CD4-positive, alpha-beta T cell treated with Interleukin-4 for 1 hour (primary cell): ENCODE data around the gene RHEBL1.
"Not testable (repeated sequence)": the region's sequence is repeated elsewhere in the genome, so short reads cannot be mapped to it uniquely, and the experiment has no call there.

Experiments
- DNase-seq, 2 donors: peaks; one replicate each; pipeline ENCODE4 v3.0.0-alpha.2; 2020 to 2022

The RHEBL1 gene

DNA sequence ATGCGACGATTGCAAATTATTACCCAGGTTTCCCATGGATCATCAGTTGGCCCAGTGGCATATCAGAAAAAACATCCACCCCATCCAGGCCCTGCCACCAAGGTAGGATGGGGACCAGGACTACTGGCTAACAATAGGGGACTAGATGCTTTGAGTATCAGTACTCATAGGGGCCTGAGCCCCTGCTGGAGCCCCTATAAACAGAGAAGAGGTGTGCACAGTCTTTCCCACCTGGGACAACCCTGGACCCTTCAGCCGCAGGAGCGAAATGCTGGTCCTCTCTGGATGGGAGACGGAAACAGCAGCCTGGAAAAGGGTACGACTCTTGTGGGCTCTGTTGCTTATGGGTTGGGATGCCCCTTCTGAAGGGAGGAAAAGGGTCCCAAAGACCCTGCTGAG is 19.2 kb upstream of the RHEBL1 start:
- DNase-seq = no peak

DNA sequence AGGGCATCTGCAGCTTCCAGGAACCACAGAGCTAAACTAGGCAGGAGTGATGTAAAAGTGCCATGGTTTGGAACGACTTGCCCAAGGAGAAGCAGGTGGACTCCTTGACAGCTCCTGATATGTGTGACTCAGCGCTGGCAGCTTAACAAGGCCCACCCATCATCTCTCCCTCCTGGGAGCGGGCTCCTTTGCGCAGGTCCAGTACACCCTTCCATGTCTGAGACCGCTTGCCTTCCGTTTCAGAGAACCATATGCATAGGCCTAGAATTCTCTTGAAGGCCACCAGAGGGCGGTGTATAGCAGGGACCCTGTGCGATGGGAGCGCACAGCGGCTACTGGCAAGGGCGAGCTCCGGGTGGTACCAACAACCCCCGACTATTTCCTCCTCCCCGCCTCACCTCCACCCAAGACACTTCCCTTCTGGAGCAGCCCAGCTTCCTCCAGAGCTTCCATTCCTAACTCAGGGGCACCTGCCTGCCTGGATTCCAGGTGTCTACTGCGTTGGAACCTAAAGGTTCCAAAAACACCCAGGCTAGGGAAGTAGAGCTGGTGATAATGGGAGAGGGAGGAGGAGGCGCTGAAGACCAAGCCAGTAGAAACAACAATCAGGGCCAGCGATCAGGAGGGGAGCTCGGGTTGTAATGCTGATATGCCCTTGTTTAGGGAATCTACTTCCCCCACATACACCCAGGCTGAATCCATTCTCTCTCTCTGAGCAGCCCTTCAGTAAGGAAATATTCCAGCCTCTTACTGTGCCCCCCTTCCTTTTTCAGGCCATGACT is 18.6 kb upstream of the RHEBL1 start:
- DNase-seq = peak; percentile 81 to 82

GRCh38 chr12:49086116-49086515 is 16.3 kb upstream of the RHEBL1 start:
- no peak for DNase-seq

GRCh38 chr12:49084438-49084837 is 14.7 kb upstream of the RHEBL1 start:
- no peak for DNase-seq

DNA sequence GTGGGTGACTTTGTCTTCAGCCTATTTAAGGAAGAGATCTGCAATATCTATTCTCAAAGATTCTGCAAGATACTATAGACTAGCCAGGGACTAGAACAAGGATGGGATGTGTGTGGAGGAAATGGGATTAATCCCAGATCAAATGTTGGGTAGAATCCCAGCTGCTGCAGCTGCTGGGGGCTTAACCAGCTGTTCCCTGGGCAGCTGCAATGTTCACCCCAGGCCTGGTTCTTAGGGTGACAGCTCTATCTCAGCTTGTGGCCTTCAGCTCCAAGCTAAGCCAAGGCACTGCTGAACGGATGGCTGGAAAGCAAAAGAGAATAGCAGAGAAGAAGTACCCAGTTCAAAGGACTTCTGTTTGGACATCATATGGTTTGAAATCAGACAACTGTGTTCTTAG is 10.0 kb upstream of the RHEBL1 start:
- no peak for DNase-seq

DNA sequence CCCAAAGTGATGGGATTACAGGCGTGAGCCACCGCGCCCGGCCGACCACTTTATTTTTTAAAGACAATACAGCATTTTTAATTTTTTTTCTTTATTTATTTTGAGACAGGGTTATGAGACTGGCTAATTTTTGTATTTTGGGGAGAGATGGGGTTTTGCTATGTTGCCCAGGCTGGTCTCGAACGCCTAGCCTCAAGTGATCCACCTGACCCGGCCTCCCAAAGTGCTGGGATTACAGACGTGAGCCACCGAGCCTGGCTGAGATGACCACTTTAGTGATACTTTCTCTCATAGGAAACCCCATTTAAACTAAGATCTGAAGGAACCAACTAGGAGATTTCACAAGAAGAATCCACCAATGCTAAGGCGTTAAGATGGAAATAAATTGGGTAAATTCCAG is 1.2 kb upstream of the RHEBL1 start:
- DNase-seq = no peak

DNA sequence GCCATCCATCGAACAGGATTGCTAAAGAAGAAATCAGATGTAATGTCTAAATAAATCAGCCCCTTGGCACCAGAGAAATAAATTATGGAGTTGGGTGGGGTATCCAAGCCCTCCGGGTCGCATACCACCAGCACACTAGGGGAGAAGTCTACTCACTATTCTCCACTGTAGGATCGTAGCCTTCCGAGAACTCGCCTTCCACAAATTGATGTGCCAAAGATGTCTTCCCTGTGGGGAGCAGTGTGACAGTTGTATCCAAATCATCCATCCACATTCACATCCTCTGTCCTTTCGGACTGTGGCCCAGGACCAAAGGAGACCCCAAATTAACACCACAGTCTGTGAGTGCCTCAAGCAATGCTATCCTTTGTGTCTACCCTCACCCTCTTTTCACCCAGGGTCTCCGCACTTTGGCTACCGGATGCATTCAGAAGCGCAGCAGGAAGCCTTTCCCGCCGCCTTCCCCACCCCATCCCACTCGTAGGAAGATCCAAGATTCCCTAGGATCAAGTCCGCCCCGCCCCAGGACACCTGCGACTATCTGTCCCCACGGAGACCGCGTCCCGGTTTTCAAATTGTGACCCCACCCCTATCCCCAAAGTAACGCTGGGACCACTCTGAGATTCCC is 786 bp downstream of the RHEBL1 start:
- no peak for DNase-seq

GRCh38 chr12:49066120-49066519 is 3.7 kb downstream of the RHEBL1 start:
- DNase-seq = no peak

- DNase-seq = no peak
Measured at GRCh38 chr12:49064767-49065152, 5.0 kb downstream of the RHEBL1 start.

DNA sequence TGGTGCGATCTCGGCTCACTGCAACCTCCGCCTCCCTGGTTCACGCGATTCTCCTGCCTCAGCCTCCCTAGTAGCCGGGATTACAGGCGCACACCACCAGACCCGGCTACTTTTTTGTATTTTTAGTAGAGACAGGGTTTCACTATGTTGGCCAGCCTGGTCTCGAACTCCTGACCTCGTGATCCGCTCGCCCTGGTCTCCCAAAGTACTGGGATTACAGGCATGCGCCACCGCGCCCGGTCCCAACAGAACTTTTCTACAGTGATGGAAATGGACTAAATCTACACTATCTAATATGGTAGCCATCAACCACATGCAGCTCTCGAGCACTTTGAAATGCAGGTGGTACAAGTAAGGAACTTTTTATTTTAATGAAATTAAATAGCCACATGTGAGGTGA is 7.9 kb downstream of the RHEBL1 start:
- DNase-seq = not testable (repeated sequence)

GRCh38 chr12:49061157-49061650 is 8.6 kb downstream of the RHEBL1 start:
- DNase-seq = no peak

GRCh38 chr12:49060237-49061156 is 9.3 kb downstream of the RHEBL1 start, which contains the start of gene KMT2D:
KMT2D (minus strand) TSS chr12:49060794; CDS start chr12:49055324, 5,470 bp downstream.
- DNase-seq = peak; percentile 88 to 92

GRCh38 chr12:49059299-49060171 is 10.2 kb downstream of the RHEBL1 start:
- peak in 1 of 2 donors; percentile 25 for DNase-seq

- DNase-seq = no peak
Measured at GRCh38 chr12:49059045-49059298, 10.8 kb downstream of the RHEBL1 start.

DNA sequence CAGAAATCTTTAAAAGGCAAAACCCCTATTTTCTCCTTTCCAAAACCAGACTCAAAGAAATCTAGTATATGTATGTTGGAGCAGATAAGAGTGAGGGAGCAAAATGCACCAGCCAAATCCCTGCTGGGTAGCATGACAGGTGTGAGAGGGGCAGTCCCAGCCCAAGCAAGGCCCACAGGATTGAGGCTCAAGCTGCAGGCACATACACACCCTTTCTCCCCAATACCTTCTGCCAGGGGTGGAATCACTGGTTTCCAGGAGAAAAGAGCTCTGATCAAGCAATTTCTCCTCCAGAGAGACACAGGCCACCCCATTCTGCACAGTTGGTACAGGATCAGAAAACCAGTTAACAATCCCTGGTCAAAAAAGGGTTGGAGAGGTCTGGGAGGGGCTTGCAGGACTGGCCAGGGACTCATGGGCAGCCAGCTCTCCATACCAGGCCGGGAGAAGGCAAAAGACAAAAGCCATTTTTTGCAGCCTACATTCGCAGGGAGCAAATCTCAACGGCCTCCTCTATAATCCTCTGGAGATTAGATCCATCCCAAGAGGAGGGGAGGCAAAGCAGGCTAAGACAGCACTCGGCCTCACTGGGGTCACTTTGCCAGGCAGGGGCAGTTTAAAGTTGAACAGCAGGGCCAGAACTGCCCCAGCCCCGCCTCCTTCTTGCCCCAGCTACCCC is 11.3 kb downstream of the RHEBL1 start:
- DNase-seq = no peak

- no peak for DNase-seq
Measured at GRCh38 chr12:49057888-49058287, 11.9 kb downstream of the RHEBL1 start.

DNA sequence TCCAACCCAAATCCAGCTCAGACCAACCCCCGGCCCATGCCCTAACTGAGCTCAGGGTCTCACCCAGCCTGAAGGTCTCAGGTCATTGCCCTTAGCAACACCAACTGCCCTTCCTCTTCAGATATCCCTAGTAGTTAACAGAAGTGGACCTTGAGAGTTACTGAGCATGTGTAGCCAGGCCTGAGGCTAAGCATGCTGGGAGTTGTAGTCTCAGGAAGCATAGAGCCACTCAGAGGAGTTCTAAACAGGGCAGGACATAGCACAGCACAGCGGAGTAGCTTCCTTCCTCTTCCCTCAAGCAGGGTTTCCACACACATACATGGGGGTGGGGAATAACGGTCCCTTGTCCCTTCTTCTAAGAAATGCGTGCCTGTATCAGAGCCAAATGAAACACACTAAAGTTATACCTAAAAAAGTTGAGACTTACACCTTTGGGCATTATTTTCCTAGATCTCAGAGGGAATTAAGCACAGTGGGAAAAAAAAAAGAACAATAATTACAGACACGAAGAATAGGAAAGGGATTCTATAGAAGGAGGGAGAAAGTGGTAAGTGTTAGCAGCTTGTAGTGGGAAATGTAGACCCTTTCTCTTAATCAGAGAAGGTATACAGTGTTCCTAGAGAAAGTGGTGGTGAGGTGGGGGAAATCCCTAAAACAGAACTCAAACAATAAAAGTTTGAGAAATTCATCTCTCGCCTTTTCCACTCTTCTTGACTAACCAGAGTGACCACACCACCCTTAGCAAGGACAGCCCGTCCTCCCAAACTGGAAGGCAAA is 13.6 kb downstream of the RHEBL1 start:
- DNase-seq = peak; percentile 78 to 83

DNA sequence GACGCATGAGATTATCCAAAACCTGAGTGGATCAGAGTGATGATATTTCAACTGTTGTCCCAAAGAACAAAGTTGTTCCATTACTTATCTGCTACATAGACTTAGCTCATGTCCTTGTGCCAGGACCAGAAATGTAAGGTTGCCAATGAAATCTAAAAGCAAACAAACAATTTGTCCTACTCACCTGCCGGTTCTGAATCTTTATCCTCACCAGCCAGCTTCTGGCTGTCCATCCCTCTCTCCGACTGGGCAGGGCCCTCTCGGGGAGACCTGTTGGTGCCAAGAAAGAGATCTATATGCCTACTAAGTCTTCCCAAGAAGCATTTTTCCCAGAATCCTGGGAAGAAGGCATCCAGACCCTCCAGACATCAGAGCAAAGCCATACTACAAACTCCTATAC is 14.7 kb downstream of the RHEBL1 start:
- no peak for DNase-seq

GRCh38 chr12:49054524-49054923 is 15.3 kb downstream of the RHEBL1 start:
- DNase-seq = no peak

GRCh38 chr12:49054096-49054495 is 15.7 kb downstream of the RHEBL1 start:
- DNase-seq = no peak
